Measurements from ENCODE around the gene CCDC39.

CCDC39 gene

DNA sequence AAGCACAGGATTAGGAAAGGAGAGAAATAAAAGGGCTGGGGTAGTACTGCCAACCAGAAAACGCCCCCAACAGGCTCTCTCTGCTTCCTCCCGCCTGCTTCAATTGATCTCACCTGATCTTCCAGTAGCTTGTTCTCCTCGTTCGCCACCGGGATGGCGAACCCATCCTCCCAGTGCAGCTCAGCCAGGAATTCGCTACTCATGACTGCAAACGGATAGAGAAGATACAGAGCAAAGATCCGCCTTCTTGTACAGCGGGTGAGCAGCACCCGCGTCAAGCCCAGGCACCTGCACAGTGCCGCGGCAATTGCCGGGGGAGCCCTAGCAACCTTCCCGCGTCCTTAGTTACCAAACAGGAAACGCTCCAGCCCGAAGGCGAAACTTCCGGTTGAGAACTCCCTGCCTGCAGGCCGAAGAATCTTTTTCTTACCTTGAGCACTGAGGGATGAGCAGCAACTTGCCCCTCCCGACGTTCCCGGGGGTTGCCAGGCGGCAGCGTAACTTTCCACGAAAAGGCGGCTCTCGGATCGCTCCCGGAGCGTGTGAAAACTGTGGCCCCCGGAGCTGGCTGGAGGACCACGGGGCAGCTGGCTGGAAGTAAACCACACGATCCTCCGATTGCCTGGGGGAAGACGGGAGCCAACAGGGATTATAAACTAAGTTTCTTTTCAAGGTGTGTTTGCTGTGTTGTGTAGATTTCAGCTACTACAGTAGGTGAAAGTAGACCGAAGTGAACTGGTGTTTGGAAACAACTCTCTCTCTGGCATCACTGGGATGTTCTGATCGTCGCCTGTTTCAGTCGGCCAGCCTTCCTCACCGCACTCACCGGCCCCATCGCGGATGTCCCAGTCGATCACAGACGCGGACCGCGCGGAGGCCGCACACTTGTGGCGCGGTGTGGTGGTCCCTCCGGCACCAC is at the start of gene CCDC39:
TSS of gene CCDC39 (minus strand) at position 312 of the 919 bp plus-strand sequence. CDS start at position 203, 109 bp downstream.
- DNase-seq (ENCODE audit: low spot score) = peak; percentile 37

DNA sequence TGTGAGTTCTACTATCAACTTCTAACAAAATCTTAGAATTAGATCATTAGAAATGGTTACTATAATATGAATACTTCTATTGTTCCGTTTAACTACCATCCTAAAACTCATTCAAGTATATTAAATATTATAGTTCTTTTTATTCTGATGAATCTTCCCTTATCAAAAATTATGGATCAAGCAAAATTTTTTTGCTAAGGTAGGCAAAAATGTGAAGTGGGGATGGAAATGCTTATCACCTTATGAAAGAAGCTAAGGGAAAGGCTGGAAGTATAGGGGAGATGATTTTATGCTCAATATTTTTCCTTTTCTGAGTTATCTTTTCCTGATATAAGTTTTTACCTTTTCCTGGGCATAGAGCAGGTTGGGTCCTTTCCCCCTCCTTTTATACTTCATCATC is 40.7 kb upstream of the CCDC39 start:
- no peak for DNase-seq (ENCODE audit: low spot score)

- no peak for DNase-seq (ENCODE audit: low spot score)
Measured at GRCh38 chr3:180707896-180708295, 28.6 kb upstream of the CCDC39 start.

- DNase-seq (ENCODE audit: low spot score) = no peak
Measured at GRCh38 chr3:180705619-180706018, 26.3 kb upstream of the CCDC39 start.

- no peak for DNase-seq (ENCODE audit: low spot score)
Measured at GRCh38 chr3:180704532-180704931, 25.2 kb upstream of the CCDC39 start.

DNA sequence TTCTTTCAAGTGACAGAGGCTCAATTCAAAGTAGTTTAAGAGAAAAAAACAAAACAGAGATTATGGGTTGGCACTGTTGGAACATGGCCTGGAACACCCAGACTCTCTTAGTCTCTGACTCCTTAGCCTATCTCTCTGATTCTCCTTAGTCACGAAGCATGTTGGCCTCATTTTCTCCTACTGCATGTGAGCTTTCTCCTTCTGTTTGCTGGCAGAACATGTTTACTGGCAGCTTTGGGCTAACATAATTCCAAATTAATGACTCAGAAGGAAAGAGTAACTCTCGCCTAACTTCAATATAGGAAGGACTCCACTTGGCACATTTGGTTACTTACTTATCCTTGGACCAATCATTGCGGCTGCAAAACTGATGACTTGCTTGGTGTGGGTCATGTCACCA is 21.7 kb upstream of the CCDC39 start:
- DNase-seq (ENCODE audit: low spot score) = no peak

DNA sequence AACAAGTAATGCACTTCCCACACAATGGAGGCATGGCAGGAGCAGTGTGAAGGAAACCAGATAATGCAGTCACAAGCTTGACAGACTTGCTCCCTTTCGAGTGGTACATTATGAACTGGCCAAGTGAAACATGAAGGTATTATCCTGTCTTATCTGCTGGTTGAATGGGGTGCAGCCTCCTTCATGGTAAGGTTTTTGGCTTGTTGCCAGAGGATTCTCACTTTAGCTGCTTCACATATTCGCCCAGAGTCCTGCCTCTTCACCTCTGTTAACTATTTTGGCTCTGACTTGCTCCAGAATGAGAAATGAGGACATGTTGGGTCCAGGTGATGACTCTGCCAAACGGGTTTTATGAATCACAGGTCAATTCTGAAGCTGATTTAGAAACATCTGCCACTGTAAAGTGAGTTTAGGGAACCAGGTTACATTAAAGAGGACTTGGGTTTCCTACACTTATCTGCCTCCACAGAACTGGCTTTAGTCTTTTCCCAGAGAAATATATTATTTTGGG is 19.5 kb upstream of the CCDC39 start:
- no peak for DNase-seq (ENCODE audit: low spot score)

DNA sequence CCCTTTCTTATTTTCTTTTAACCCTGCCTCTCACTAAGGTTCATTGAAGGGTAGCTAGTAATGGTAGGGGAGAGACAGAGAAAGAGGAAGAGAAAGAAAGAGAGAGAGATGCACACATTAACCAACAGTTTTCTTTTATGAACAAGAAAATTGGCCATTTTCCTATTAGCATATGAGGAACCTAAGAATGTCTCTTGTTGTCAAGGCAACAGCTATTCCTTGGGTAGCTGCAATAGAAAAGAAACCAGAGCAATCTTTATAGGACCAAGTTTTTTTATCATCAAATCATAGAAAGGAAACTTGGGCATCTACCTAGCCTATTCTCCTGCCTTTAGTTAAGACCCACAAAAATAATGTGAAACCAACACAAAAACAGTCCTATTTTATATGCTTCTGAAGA is 15.0 kb upstream of the CCDC39 start:
- DNase-seq (ENCODE audit: low spot score) = no peak

GRCh38 chr3:180693656-180694055 is 14.4 kb upstream of the CCDC39 start:
- no peak for DNase-seq (ENCODE audit: low spot score)

DNA sequence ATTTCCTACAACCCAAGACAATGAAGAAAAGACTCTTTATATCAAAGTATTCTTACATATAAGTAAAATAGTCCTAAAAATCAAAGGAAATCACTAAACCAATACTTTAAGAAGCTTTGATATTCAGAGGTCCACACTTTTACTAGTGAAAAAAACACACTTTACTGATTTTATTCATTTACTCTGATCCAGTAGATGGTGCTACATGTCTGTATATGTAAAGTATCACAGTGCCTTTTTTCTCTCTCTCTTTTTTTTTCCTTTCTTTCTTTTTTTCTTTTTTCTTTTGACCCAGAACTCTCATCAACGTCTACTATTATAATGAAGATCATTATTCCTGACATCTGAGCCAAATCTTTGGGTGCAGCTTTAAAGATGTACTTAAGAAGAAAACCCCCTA is 10.8 kb upstream of the CCDC39 start:
- DNase-seq (ENCODE audit: low spot score) = no peak

- no peak for DNase-seq (ENCODE audit: low spot score)
Measured at GRCh38 chr3:180684807-180685206, 5.5 kb upstream of the CCDC39 start.

DNA sequence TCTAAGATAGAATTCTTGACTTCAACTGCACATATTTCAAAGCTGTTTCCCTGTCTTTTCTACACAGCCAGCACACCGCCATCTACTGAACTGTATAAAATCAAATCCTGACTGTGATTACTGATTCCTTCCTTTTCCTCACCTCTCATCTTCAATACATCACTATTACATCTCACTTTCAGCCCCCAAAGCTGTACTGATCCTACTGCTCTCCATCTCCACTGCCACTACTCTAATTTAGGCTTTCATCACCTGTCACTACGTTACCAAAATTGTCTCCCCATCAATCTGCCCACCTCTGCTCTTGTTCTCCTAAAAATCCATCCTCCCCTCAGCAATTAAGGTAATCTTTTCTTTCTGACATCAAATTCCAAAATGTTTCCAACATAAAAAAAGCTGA is 4.5 kb upstream of the CCDC39 start:
- DNase-seq (ENCODE audit: low spot score) = no peak

- peak; percentile 6 for DNase-seq (ENCODE audit: low spot score)
Measured at GRCh38 chr3:180680097-180680430, 775 bp upstream of the CCDC39 start.

GRCh38 chr3:180678231-180678630 is 1.1 kb downstream of the CCDC39 start:
- no peak for DNase-seq (ENCODE audit: low spot score)

- DNase-seq (ENCODE audit: low spot score) = no peak
Measured at GRCh38 chr3:180661444-180661843, 17.8 kb downstream of the CCDC39 start.

GRCh38 chr3:180657094-180657493 is 22.2 kb downstream of the CCDC39 start:
- no peak for DNase-seq (ENCODE audit: low spot score)

- DNase-seq (ENCODE audit: low spot score) = no peak
Measured at GRCh38 chr3:180656406-180656805, 22.9 kb downstream of the CCDC39 start.

DNA sequence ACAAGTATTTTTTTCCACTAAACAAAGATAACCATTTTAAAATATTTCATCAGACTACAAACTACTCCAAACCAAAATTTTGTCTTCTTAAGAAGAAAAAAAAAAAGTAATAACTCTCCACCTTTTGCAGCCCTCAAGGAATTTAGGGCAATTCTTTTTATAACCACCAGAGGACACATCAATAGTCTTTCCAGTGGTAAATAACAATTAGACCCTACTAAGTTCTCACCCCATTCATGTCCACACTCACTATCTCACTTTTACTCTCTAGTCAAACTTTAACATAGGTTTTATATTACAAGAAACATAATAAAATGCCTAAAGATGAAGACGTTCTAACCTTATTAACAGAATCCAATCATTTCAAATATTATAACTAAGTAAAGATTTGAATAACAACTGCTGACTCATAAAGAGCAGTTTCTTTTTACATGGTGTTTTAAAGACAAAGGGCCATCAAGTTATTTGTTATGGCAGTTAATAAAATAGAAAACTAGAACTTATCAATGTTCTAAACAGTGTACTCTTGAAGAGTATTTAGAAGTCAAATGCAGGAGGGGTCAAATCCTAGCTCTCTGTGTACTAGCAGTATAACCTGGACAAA is 33.0 kb downstream of the CCDC39 start:
- no peak for DNase-seq (ENCODE audit: low spot score)

DNA sequence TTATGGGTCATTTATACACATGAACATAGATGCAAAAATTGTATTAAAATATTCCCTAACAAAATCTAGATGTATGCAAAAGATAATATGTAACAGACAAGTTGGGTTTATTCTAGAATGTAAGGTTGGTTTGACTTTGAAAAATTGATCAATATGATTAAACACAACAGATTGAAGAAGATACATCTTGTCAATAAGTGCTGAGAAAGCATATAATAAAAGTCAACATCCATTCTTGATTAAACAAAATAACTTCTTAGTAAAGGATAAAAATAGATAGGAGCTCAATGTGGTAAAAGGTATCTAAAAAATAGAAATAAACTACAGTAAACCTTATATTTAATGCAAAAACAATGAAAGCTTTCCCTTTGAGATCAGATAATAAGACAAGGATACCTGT is 38.3 kb downstream of the CCDC39 start:
- DNase-seq (ENCODE audit: low spot score) = no peak

DNA sequence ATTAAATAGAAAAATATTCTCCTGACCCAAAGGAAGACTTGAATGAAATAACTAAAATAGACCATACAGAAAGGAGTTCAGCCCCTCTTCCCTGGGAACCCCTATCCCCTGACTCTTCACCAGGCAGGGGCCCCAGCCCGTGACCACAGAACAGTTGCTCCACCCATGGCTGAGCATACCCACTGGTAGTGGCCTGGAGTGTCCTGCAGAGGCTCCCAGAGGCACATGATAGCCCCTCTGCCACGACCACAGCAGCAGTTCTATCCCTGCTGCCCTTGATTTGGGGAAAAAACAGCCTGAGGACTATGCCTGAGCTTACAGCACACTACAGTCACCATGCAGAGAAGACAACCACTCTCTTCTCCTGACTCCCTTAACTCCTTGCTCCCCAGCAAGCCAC is 45.6 kb downstream of the CCDC39 start:
- no peak for DNase-seq (ENCODE audit: low spot score)

DNA sequence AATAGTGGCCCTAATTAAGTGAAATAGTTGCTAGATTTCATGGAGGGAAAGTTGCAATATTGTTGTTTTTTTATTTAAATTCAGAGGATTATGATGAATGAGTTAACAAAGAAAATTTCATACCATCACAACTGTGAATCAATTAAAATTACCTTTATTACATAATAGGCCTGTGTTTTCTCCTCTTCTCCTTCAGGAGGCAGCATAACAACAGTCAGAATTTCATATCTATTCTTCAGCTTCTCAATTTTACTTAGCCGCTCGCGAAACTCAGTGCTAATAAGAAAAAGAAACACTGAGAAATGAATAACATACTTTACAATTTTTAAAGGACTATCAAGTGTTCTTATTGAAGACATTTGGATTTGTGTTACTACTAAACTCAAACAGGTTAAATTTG is 48.0 kb downstream of the CCDC39 start:
- no peak for DNase-seq (ENCODE audit: low spot score)

DNA sequence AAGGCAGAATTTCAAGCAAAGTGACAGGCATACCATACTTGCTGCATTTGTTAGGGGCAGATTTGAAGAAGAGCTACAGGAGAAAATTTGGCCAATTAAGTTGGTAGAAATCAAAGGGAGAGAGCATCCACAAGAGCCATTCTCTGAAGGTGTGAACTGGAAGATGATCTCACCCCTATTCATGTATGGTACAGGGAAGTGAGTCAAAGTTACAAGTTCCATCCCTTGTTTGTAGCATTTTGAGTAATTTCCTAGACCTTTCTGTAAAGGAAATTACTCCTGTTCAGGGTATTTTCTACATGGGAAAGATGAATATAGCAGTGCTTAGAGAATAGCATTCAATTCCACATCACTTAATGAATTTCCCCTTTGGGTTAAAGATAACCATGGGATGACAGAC is 48.9 kb downstream of the CCDC39 start:
- DNase-seq (ENCODE audit: low spot score) = no peak

DNA sequence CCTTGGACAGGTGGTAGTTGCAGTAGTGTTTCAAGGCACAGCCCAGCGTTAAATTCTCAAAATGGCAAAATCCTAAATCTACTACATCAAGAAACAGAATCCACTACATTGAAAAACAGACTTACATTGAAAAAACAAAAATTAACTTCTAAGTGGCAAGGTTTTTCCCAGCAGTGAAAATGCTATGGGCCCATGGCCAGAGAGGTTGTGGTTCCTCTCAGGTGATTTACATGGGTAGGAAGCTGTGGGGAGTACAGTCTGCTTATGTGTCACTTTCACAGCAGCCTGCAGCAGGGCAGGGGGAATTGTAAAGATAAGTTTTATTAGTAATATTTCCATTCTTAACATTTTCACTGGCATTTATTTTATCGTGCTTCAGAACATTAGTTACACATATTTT is 52.4 kb downstream of the CCDC39 start:
- DNase-seq (ENCODE audit: low spot score) = no peak

DNA sequence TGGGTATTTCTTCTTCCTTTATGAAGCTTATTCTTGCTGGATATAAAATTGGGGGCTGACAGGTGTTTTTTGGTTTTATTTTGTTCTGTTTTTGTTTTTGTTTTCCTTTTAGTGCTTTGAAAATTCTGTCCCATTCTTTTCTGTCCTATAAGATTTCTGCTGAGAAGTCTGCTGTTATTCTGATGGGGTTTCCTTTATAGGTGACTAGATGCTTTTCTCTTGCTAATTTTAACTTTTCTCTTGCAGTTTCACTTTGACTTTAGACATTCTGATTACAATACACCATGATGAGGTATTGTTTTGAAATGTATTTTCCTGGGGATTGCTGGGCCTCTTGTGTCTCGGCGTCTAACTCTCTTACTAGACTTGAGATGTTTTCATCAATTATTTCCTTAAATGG is 54.6 kb downstream of the CCDC39 start:
- no peak for DNase-seq (ENCODE audit: low spot score)

Data from HuH-7.5 (cell line).